Esophagus muscularis mucosa (tissue), 3 donors: ENCODE data around the gene PLB1.

Experiments used
- POLR2A ChIP-seq: fragments of 450-650 bp; IDR thresholded peaks from one replicate; pipeline ENCODE4 v1.6.1; 2017; ENCODE audit warnings: antibody characterized with exemption, moderate library complexity, mild to moderate bottlenecking, low read depth
- TF ChIP-seq, protein P1 (sequence below), 3 experiments: fragments of 200-600 bp in 2 of 3; fragments of 450-650 bp in 1 of 3; sonication (generic) in 2 of 3; IDR thresholded peaks; one replicate each; pipeline ENCODE4 v1.5.1; 2017 to 2019; ENCODE audit warnings: antibody characterized with exemption in 3 of 3, mild to moderate bottlenecking in 2 of 3, moderate library complexity in 1 of 3

DNA sequence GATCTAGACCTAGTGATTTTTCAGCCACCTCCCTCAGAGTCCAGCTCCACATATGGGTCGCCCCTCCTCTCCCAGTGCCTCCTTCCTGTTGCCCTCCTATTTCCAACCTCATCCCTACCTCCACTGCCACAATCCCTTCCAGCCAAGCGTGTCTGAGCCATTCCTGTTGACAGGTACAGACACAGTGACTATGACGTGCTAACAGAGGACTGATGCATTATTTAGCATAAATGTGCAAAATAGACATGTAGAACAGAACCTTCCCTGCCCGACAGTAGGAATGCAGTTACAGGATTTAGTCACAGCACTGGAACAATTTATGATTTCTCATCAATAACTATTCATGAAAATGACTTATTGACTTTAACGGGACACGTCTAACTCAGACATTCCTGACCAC lies 171.4 kb downstream of the PLB1 start:
- TF ChIP-seq, protein P1, sequence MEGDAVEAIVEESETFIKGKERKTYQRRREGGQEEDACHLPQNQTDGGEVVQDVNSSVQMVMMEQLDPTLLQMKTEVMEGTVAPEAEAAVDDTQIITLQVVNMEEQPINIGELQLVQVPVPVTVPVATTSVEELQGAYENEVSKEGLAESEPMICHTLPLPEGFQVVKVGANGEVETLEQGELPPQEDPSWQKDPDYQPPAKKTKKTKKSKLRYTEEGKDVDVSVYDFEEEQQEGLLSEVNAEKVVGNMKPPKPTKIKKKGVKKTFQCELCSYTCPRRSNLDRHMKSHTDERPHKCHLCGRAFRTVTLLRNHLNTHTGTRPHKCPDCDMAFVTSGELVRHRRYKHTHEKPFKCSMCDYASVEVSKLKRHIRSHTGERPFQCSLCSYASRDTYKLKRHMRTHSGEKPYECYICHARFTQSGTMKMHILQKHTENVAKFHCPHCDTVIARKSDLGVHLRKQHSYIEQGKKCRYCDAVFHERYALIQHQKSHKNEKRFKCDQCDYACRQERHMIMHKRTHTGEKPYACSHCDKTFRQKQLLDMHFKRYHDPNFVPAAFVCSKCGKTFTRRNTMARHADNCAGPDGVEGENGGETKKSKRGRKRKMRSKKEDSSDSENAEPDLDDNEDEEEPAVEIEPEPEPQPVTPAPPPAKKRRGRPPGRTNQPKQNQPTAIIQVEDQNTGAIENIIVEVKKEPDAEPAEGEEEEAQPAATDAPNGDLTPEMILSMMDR (IDR thresholded peaks at IDR 0.05), result no peak
- TF ChIP-seq POLR2A, result no peak
